ENCODE data around the gene PLA2G3.

DNA sequence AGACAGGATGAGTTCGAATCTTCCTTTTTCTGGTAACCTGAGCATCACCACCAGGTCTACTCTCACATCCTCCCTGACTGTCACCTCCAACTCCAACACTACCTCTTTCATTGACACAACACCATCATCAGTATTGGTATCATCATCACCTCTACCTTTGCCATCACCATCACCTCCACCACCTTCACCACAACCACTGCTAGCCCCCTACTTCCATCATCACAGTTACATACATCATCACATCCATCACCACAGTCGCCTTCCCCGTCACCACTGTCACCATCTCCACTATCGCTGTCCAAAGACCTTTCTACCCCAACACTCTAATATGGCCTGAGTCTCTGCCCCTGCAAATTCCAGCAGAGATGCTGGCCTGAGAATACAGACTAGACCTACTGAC is 18.9 kb downstream of the PLA2G3 start:
- TF ChIP-seq, protein P1, sequence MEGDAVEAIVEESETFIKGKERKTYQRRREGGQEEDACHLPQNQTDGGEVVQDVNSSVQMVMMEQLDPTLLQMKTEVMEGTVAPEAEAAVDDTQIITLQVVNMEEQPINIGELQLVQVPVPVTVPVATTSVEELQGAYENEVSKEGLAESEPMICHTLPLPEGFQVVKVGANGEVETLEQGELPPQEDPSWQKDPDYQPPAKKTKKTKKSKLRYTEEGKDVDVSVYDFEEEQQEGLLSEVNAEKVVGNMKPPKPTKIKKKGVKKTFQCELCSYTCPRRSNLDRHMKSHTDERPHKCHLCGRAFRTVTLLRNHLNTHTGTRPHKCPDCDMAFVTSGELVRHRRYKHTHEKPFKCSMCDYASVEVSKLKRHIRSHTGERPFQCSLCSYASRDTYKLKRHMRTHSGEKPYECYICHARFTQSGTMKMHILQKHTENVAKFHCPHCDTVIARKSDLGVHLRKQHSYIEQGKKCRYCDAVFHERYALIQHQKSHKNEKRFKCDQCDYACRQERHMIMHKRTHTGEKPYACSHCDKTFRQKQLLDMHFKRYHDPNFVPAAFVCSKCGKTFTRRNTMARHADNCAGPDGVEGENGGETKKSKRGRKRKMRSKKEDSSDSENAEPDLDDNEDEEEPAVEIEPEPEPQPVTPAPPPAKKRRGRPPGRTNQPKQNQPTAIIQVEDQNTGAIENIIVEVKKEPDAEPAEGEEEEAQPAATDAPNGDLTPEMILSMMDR (IDR thresholded peaks at IDR 0.05; ENCODE audit: insufficient read depth, low read length, poor library complexity, severe bottlenecking) = no peak
- TF ChIP-seq EZH2phosphoT487 (conservative IDR thresholded peaks at IDR 0.05; ENCODE audit: low read length) = no peak
